Fibroblast of lung (primary cell): ENCODE data around the gene SDK1. TPM values are rescaled to one million over a fixed set of nuclear protein-coding genes. Genes with fewer than 3 reads are reported as not detected.

Experiments used
- DNase-seq, 2 donors: peaks; one replicate each; pipeline versions ENCODE4 v3.0.0 to v3.0.0-alpha.2; 2010; ENCODE audit warnings: low read depth in 2 of 2
- H2AFZ ChIP-seq: 2 replicates; pipeline ENCODE4 v1.5.1; 2012; ENCODE audit warnings: low read length, control low read depth, inconsistent platforms
- H3K27ac ChIP-seq: 2 replicates; pipeline ENCODE4 v1.5.1; 2011; ENCODE audit warnings: low read length, control low read depth; ENCODE audit not compliant: insufficient read depth
- H3K27me3 ChIP-seq: 2 replicates; pipeline ENCODE4 v1.5.1; 2011; ENCODE audit warnings: mild to moderate bottlenecking, low read length; ENCODE audit not compliant: control insufficient read depth, insufficient read depth
- H3K36me3 ChIP-seq: 2 replicates; pipeline ENCODE4 v1.5.1; 2011; ENCODE audit warnings: low read length; ENCODE audit not compliant: control insufficient read depth, insufficient read depth
- H3K4me1 ChIP-seq: 2 replicates; pipeline ENCODE4 v1.5.1; 2011; ENCODE audit warnings: low read length; ENCODE audit not compliant: control insufficient read depth, insufficient read depth; ENCODE audit errors: extremely low read depth
- H3K4me2 ChIP-seq: 2 replicates; pipeline ENCODE4 v1.5.1; 2011; ENCODE audit warnings: low read length, control low read depth; ENCODE audit not compliant: insufficient read depth; ENCODE audit errors: extremely low read depth
- H3K4me3 ChIP-seq, 4 experiments: fragments of 200-600 bp in 1 of 4; sonication (generic) in 1 of 4; replicated peaks in 1 of 4; 2 replicates each; pipeline ENCODE4 v1.5.1; 2011 to 2016; ENCODE audit warnings: low read length in 4 of 4, low read depth in 3 of 4, mild to moderate bottlenecking in 3 of 4, control low read depth in 2 of 4, inconsistent platforms in 1 of 4, mixed read lengths in 1 of 4; ENCODE audit not compliant: insufficient read depth in 1 of 4; ENCODE audit errors: control extremely low read depth in 1 of 4
- H3K79me2 ChIP-seq: 2 replicates; pipeline ENCODE4 v1.5.1; 2012; ENCODE audit warnings: mild to moderate bottlenecking, low read length, inconsistent platforms; ENCODE audit not compliant: control insufficient read depth, insufficient read depth
- H3K9ac ChIP-seq: 2 replicates; pipeline ENCODE4 v1.5.1; 2011; ENCODE audit warnings: mild to moderate bottlenecking, low read length, control low read depth; ENCODE audit not compliant: insufficient read depth
- H3K9me3 ChIP-seq: 2 replicates; pipeline ENCODE4 v1.5.1; 2012; ENCODE audit warnings: low read depth, low read length; ENCODE audit not compliant: control insufficient read depth, insufficient read depth
- H4K20me1 ChIP-seq: 2 replicates; pipeline ENCODE4 v1.5.1; 2011; ENCODE audit warnings: low read length; ENCODE audit not compliant: control insufficient read depth, insufficient read depth; ENCODE audit errors: extremely low read depth
- EZH2 ChIP-seq: IDR thresholded peaks from 2 replicates; pipeline ENCODE4 v1.5.1; 2012; ENCODE audit warnings: low read length, control low read depth, mild to moderate bottlenecking; ENCODE audit errors: missing control alignments
- polyA plus RNA-seq, 2 donors: library from polyadenylated mRNA; depleted of rRNA in 1 of 2; stranded (reverse) in 1 of 2; unstranded in 1 of 2; fragments of >200 nt; gene quantifications; 2 replicates each; pipeline ENCODE4 v1.2.1, GENCODE V29; 2011 to 2012; ENCODE audit warnings: missing spikeins in 1 of 2
- total RNA-seq: library from RNA; depleted of rRNA; stranded (reverse); fragments of >200 nt; gene quantifications from 2 replicates; pipeline ENCODE4 v1.2.1, GENCODE V29; 2014
- TF ChIP-seq, protein P1 (sequence below), 2 donors: IDR thresholded peaks in 1 of 2; conservative IDR thresholded peaks in 1 of 2; 1 replicate in 1 of 2; 2 replicates in 1 of 2; pipeline ENCODE4 v1.5.1; 2011 to 2012; ENCODE audit warnings: low read length in 2 of 2, control low read depth in 1 of 2, inconsistent platforms in 1 of 2, low read depth in 1 of 2, mild to moderate bottlenecking in 1 of 2

The SDK1 gene
- total and polyA plus RNA-seq, 2 donors (not counting 1 experiment from before 2014, with no cell fraction given): 1.0 to 8.6 TPM

DNA sequence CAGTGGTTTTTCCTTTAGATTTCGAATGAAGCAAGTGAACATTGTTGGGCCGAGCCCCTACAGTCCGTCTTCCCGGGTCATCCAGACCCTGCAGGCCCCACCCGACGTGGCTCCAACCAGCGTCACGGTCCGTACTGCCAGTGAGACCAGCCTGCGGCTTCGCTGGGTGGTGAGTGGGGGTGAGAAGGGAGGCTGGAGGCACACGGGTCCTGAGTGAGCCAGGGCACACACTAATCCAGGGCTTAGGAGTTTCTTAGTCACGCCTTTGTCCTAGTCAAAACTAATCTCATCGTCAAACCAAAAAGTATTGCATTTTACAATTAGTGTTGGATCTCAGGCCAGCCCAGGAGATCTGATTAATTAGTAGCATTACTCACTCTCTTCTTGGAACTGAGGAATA, 812.2 kb downstream of the SDK1 start:
- Histone ChIP-seq H3K36me3 (no peaks in the 10 kb centered on the region), H3K4me3 (no peak overlapping the region), H3K9me3 (no peaks in the 10 kb centered on the region), H3K4me1 (no peaks in the 10 kb centered on the region), H3K4me2 (no peak overlapping the region), H3K27me3 (no peaks in the 10 kb centered on the region), H4K20me1 (no peaks in the 10 kb centered on the region), H3K9ac (no peak overlapping the region), H3K79me2 (no peaks in the 10 kb centered on the region), H2AFZ (no peak overlapping the region), H3K27ac (no peak overlapping the region)
- DNase-seq: no peak
- TF ChIP-seq, protein P1, sequence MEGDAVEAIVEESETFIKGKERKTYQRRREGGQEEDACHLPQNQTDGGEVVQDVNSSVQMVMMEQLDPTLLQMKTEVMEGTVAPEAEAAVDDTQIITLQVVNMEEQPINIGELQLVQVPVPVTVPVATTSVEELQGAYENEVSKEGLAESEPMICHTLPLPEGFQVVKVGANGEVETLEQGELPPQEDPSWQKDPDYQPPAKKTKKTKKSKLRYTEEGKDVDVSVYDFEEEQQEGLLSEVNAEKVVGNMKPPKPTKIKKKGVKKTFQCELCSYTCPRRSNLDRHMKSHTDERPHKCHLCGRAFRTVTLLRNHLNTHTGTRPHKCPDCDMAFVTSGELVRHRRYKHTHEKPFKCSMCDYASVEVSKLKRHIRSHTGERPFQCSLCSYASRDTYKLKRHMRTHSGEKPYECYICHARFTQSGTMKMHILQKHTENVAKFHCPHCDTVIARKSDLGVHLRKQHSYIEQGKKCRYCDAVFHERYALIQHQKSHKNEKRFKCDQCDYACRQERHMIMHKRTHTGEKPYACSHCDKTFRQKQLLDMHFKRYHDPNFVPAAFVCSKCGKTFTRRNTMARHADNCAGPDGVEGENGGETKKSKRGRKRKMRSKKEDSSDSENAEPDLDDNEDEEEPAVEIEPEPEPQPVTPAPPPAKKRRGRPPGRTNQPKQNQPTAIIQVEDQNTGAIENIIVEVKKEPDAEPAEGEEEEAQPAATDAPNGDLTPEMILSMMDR (conservative IDR thresholded peaks at IDR 0.05 in 1 of 2, IDR thresholded peaks at IDR 0.05 in 1 of 2; ENCODE audit: low read depth in 1 of 2, low read length in 2 of 2): no peak
- TF ChIP-seq EZH2: no peak

DNA sequence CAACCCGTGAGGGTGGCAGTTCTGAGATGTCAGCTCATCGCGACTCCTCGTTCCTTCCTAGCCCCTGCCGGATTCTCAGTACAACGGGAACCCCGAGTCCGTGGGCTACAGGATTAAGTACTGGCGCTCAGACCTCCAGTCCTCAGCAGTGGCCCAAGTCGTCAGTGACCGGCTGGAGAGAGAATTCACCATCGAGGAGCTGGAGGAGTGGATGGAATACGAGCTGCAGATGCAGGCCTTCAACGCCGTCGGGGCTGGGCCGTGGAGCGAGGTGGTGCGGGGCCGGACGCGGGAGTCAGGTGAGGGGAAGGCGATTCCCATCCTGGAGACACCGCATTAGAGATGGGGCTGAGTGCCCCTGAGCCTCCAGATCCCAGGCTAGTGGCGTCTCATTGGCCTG, 812.9 kb downstream of the SDK1 start:
- Histone ChIP-seq H3K4me1 (no peaks in the 10 kb centered on the region), H3K9ac (no peak overlapping the region), H3K79me2 (no peaks in the 10 kb centered on the region), H3K4me3 (no peak overlapping the region), H4K20me1 (no peaks in the 10 kb centered on the region), H2AFZ (no peak overlapping the region), H3K36me3 (no peaks in the 10 kb centered on the region), H3K27me3 (no peaks in the 10 kb centered on the region), H3K27ac (no peak overlapping the region), H3K9me3 (no peaks in the 10 kb centered on the region), H3K4me2 (no peak overlapping the region)
- no peak for DNase-seq
- TF ChIP-seq, protein P1 (conservative IDR thresholded peaks at IDR 0.05 in 1 of 2, IDR thresholded peaks at IDR 0.05 in 1 of 2; ENCODE audit: low read depth in 1 of 2, low read length in 2 of 2): no peak
- TF ChIP-seq EZH2: no peak

GRCh38 chr7:4115442-4115841, 814.4 kb downstream of the SDK1 start:
- no peaks in the 10 kb centered on the region for H3K79me2 ChIP-seq
- no peaks in the 10 kb centered on the region for H3K9me3 ChIP-seq

More at GRCh38 chr7:4115442-4115841, 814.4 kb downstream of the SDK1 start:
- Histone ChIP-seq H3K27ac (no peak overlapping the region), H3K9ac (no peak overlapping the region), H2AFZ (no peak overlapping the region), H3K27me3 (no peaks in the 10 kb centered on the region), H3K36me3 (no peaks in the 10 kb centered on the region), H4K20me1 (no peaks in the 10 kb centered on the region), H3K4me2 (no peak overlapping the region), H3K4me1 (no peaks in the 10 kb centered on the region), H3K4me3 (no peak overlapping the region)
- no peak for DNase-seq
- TF ChIP-seq, protein P1 (conservative IDR thresholded peaks at IDR 0.05 in 1 of 2, IDR thresholded peaks at IDR 0.05 in 1 of 2; ENCODE audit: low read depth in 1 of 2, low read length in 2 of 2): no peak
- no peak for TF ChIP-seq EZH2
